ENCODE results near the gene HTRA1.

HTRA1 gene

DNA sequence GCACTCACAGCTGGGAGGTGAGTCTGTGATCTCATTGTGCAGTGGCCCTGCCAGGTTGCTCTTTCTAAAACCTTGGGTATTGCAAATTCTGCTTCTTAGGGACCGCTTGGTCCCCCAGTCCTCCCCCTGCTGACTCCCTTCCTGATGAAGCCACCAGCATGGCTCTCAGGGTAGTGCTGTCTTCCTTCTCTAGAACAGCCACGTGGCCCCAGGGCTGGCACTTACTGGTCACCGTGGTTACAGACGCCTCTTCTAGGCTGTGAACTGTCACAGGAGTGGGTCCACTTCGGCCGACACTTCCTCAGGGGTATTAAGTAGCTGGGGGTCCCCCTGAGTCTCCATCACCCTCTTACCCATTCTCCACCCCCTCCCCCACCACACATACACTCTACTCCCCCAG is 2.7 kb upstream of the HTRA1 start:
- H3K79me2 ChIP-seq (ENCODE audit: insufficient read depth, low read length) = no peaks in the 10 kb centered on the region
- no peaks in the 10 kb centered on the region for H3K4me1 ChIP-seq (ENCODE audit: insufficient read depth, low read length, severe bottlenecking)
- H3K9me3 ChIP-seq (ENCODE audit: low read length) = no peaks in the 10 kb centered on the region
- H3K4me2 ChIP-seq (ENCODE audit: low read length) = no peak overlapping the region
- TF ChIP-seq EZH2 (IDR thresholded peaks at IDR 0.05; ENCODE audit: borderline replicate concordance, low read length) = no peak
- TF ChIP-seq, protein P1, sequence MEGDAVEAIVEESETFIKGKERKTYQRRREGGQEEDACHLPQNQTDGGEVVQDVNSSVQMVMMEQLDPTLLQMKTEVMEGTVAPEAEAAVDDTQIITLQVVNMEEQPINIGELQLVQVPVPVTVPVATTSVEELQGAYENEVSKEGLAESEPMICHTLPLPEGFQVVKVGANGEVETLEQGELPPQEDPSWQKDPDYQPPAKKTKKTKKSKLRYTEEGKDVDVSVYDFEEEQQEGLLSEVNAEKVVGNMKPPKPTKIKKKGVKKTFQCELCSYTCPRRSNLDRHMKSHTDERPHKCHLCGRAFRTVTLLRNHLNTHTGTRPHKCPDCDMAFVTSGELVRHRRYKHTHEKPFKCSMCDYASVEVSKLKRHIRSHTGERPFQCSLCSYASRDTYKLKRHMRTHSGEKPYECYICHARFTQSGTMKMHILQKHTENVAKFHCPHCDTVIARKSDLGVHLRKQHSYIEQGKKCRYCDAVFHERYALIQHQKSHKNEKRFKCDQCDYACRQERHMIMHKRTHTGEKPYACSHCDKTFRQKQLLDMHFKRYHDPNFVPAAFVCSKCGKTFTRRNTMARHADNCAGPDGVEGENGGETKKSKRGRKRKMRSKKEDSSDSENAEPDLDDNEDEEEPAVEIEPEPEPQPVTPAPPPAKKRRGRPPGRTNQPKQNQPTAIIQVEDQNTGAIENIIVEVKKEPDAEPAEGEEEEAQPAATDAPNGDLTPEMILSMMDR (IDR thresholded peaks at IDR 0.05; ENCODE audit: low read length) = no peak
- H3K27me3 ChIP-seq (ENCODE audit: insufficient read depth, low read length) = no peaks in the 10 kb centered on the region; the same call in 1 of the 2 replicates
- no peak overlapping the region for H3K4me3 ChIP-seq (ENCODE audit: low read depth, low read length, poor library complexity, severe bottlenecking)
- no peak overlapping the region for H3K9ac ChIP-seq (ENCODE audit: low read length)
- no peaks in the 10 kb centered on the region for H4K20me1 ChIP-seq (ENCODE audit: insufficient read depth, low read length)
- H3K36me3 ChIP-seq (ENCODE audit: insufficient read depth, low read length) = no peaks in the 10 kb centered on the region
- H3K27ac ChIP-seq (ENCODE audit: low read depth, low read length, poor library complexity, severe bottlenecking) = no peak overlapping the region
- H3F3A ChIP-seq (ENCODE audit: insufficient read depth, low read length) = no peaks in the 10 kb centered on the region
- H3K9me2 ChIP-seq (ENCODE audit: low read depth, low read length) = no peaks in the 10 kb centered on the region
- no peak overlapping the region for H2AFZ ChIP-seq (ENCODE audit: low read length)

DNA sequence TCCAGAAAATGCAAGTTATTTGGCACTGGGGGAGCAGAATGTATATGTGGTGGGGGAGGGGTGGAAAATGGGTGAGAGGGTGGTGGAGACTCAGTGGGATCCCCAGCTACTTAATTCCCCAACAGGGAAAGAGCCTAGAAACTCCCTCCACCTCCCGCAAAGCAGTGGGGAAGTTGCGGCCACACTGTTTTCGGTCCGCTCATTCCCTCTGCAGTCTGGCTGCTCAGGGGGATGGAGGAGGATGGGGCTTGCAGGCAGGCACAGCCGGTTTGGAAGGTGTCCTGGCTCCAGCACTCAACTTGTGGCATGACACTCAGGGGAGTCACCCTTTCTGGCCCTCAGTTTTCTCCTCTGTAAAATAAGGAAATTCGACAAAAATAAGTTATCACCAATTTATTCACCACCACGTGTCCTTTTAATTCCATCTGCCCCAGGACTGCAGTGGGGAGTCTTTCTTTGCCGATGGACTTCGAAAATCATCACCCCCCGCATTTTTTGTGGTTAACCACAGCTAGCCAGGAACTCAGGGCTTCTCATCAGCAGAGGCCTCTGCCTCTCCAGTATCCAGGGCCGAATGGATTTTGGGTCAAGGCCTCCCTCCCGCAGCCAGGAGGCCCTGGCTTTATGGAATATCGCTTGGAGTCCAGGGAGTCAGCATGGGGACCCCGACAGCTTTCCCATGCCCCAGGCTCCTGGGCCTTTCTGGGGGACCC is 1.6 kb upstream of the HTRA1 start:
- Histone ChIP-seq H3K4me2 (ENCODE audit: low read length) (no peak overlapping the region), H3K27ac (ENCODE audit: low read depth, low read length, poor library complexity, severe bottlenecking) (no peak overlapping the region), H3K9me2 (ENCODE audit: low read depth, low read length) (no peaks in the 10 kb centered on the region), H3K9ac (ENCODE audit: low read length) (no peak overlapping the region), H3K9me3 (ENCODE audit: low read length) (no peaks in the 10 kb centered on the region), H3F3A (ENCODE audit: insufficient read depth, low read length) (no peaks in the 10 kb centered on the region), H3K79me2 (ENCODE audit: insufficient read depth, low read length) (no peaks in the 10 kb centered on the region), H2AFZ (ENCODE audit: low read length) (no peak overlapping the region), H3K4me3 (ENCODE audit: low read depth, low read length, poor library complexity, severe bottlenecking) (no peak overlapping the region), H3K36me3 (ENCODE audit: insufficient read depth, low read length) (no peaks in the 10 kb centered on the region), H3K4me1 (ENCODE audit: insufficient read depth, low read length, severe bottlenecking) (no peaks in the 10 kb centered on the region), H4K20me1 (ENCODE audit: insufficient read depth, low read length) (no peaks in the 10 kb centered on the region), H3K27me3 (ENCODE audit: insufficient read depth, low read length) (no peaks in the 10 kb centered on the region; the same call in 1 of the 2 replicates)
- no peak for TF ChIP-seq EZH2 (IDR thresholded peaks at IDR 0.05; ENCODE audit: borderline replicate concordance, low read length)
- TF ChIP-seq, protein P1 (IDR thresholded peaks at IDR 0.05; ENCODE audit: low read length) = no peak

DNA sequence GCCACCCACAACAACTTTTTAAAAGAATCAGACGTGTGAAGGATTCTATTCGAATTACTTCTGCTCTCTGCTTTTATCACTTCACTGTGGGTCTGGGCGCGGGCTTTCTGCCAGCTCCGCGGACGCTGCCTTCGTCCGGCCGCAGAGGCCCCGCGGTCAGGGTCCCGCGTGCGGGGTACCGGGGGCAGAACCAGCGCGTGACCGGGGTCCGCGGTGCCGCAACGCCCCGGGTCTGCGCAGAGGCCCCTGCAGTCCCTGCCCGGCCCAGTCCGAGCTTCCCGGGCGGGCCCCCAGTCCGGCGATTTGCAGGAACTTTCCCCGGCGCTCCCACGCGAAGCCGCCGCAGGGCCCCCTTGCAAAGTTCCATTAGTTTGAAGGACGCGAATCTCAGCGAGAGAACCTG is 461 bp upstream of the HTRA1 start:
- no peaks in the 10 kb centered on the region for H3K27me3 ChIP-seq (ENCODE audit: insufficient read depth, low read length)
- H3K4me2 ChIP-seq (ENCODE audit: low read length) = no peak overlapping the region
- no peak overlapping the region for H2AFZ ChIP-seq (ENCODE audit: low read length)
- no peaks in the 10 kb centered on the region for H3K79me2 ChIP-seq (ENCODE audit: insufficient read depth, low read length)
- H3K4me3 ChIP-seq (ENCODE audit: low read depth, low read length, poor library complexity, severe bottlenecking) = no peak overlapping the region
- H3K27ac ChIP-seq (ENCODE audit: low read depth, low read length, poor library complexity, severe bottlenecking) = no peak overlapping the region
- no peaks in the 10 kb centered on the region for H3K4me1 ChIP-seq (ENCODE audit: insufficient read depth, low read length, severe bottlenecking)
- H4K20me1 ChIP-seq (ENCODE audit: insufficient read depth, low read length) = no peaks in the 10 kb centered on the region
- H3K9me3 ChIP-seq (ENCODE audit: low read length) = no peaks in the 10 kb centered on the region
- H3F3A ChIP-seq (ENCODE audit: insufficient read depth, low read length) = no peaks in the 10 kb centered on the region
- H3K9me2 ChIP-seq (ENCODE audit: low read depth, low read length) = no peaks in the 10 kb centered on the region
- H3K9ac ChIP-seq (ENCODE audit: low read length) = no peak overlapping the region
- TF ChIP-seq, protein P1 (IDR thresholded peaks at IDR 0.05; ENCODE audit: low read length) = no peak
- no peak for TF ChIP-seq EZH2 (IDR thresholded peaks at IDR 0.05; ENCODE audit: borderline replicate concordance, low read length)
- H3K36me3 ChIP-seq (ENCODE audit: insufficient read depth, low read length) = no peaks in the 10 kb centered on the region
